BLaER1 (cell line): Measurements from ENCODE around the gene HLA-DRB1.

Source experiments
- H3K27ac ChIP-seq: shearing (Covaris generic); formaldehyde crosslinking; 2 replicates; pipeline ENCODE4 v1.8.1; 2022
- H3K27me3 ChIP-seq: shearing (Covaris generic); formaldehyde crosslinking; 2 replicates; pipeline ENCODE4 v1.8.1; 2022
- H3K36me3 ChIP-seq: shearing (Covaris generic); formaldehyde crosslinking; 2 replicates; pipeline ENCODE4 v1.8.1; 2022
- H3K4me1 ChIP-seq: shearing (Covaris generic); formaldehyde crosslinking; 2 replicates; pipeline ENCODE4 v1.8.1; 2022
- H3K4me2 ChIP-seq: shearing (Covaris generic); formaldehyde crosslinking; 2 replicates; pipeline ENCODE4 v1.8.1; 2022
- H3K4me3 ChIP-seq: shearing (Covaris generic); formaldehyde crosslinking; 2 replicates; pipeline ENCODE4 v1.8.1; 2022
- H3K9ac ChIP-seq: shearing (Covaris generic); formaldehyde crosslinking; 2 replicates; pipeline ENCODE4 v1.8.1; 2022
- H3K9me3 ChIP-seq: shearing (Covaris generic); formaldehyde crosslinking; 2 replicates; pipeline ENCODE4 v1.8.1; 2022
- H4K20me1 ChIP-seq: shearing (Covaris generic); formaldehyde crosslinking; 2 replicates; pipeline ENCODE4 v1.8.1; 2022
- Cebpa-rat ChIP-seq: shearing (Covaris generic); IDR thresholded peaks from 2 replicates; pipeline ENCODE4 v1.8.1; 2022

Gene HLA-DRB1

GRCh38 chr6:32609731-32610640 is 20.3 kb upstream of the HLA-DRB1 start:
- H3K9me3 ChIP-seq, result no peaks in the 10 kb centered on the region
- no peak overlapping the region for H3K4me3 ChIP-seq
- H3K36me3 ChIP-seq, result no peaks in the 10 kb centered on the region
- H3K27ac ChIP-seq, result peak overlapping the region; percentile 82
- H4K20me1 ChIP-seq, result no peaks in the 10 kb centered on the region
- H3K9ac ChIP-seq, result peak overlapping the region; percentile 41; the same call in 1 of the 2 replicates
- no peak for TF ChIP-seq Cebpa-rat
- H3K4me1 ChIP-seq, result 0 out of 2 replicates have a peak, but pooled peaks cover 3% of the 10 kb centered on the region
- peak overlapping the region; percentile 57 for H3K4me2 ChIP-seq
- H3K27me3 ChIP-seq, result no peaks in the 10 kb centered on the region

GRCh38 chr6:32609391-32609730 is 19.7 kb upstream of the HLA-DRB1 start:
- peaks cover 9% of the 10 kb centered on the region; the same call in 1 of the 2 replicates for H3K4me1 ChIP-seq
- H3K9me3 ChIP-seq, result no peaks in the 10 kb centered on the region
- no peak overlapping the region for H3K4me3 ChIP-seq
- peak overlapping the region; percentile 41; the same call in 1 of the 2 replicates for H3K9ac ChIP-seq
- H3K27ac ChIP-seq, result peak overlapping the region; percentile 80
- H4K20me1 ChIP-seq, result no peaks in the 10 kb centered on the region
- no peaks in the 10 kb centered on the region for H3K36me3 ChIP-seq
- TF ChIP-seq Cebpa-rat, result no peak
- H3K4me2 ChIP-seq, result peak overlapping the region; percentile 32; the same call in 1 of the 2 replicates
- no peaks in the 10 kb centered on the region for H3K27me3 ChIP-seq

DNA sequence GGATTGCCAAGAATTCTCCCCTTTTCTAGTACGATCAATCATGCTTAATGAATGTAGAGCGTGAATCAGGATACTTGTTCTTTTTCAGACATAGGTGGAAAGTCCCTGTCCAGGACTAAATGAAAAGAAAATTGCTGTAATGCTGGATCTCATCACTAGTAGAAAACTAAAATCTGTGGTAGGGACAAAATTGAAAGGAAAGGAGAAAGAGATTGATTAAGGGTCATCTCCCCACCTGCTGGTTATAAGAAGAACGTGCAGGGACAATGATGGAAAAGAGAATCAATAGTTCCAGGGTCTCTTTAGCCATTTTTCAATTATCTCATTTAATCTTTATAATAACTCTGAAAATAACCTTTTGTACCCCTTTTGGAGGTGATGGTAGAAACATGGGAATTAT is 18.7 kb upstream of the HLA-DRB1 start:
- Histone ChIP-seq H3K9ac (no peak overlapping the region), H3K27ac (no peak overlapping the region), H3K4me3 (no peak overlapping the region), H3K36me3 (no peaks in the 10 kb centered on the region), H4K20me1 (no peaks in the 10 kb centered on the region), H3K27me3 (no peaks in the 10 kb centered on the region), H3K9me3 (no peaks in the 10 kb centered on the region), H3K4me1 (peaks cover 11% of the 10 kb centered on the region; the same call in 1 of the 2 replicates), H3K4me2 (no peak overlapping the region)
- TF ChIP-seq Cebpa-rat, result no peak

GRCh38 chr6:32607988-32608298 is 18.3 kb upstream of the HLA-DRB1 start:
- Histone ChIP-seq H4K20me1 (no peaks in the 10 kb centered on the region), H3K4me2 (no peak overlapping the region)

GRCh38 chr6:32607263-32607987 is 17.8 kb upstream of the HLA-DRB1 start:
- H3K36me3 ChIP-seq, result no peaks in the 10 kb centered on the region
- no peak overlapping the region for H3K4me3 ChIP-seq
- H3K4me2 ChIP-seq, result no peak overlapping the region
- peaks cover 11% of the 10 kb centered on the region; the same call in 1 of the 2 replicates for H3K4me1 ChIP-seq
- no peaks in the 10 kb centered on the region for H3K9me3 ChIP-seq
- no peak for TF ChIP-seq Cebpa-rat
- H3K9ac ChIP-seq, result no peak overlapping the region
- no peaks in the 10 kb centered on the region for H4K20me1 ChIP-seq
- no peak overlapping the region for H3K27ac ChIP-seq
- H3K27me3 ChIP-seq, result no peaks in the 10 kb centered on the region

More at GRCh38 chr6:32607988-32608298, 18.3 kb upstream of the HLA-DRB1 start:
- Histone ChIP-seq H3K27me3 (no peaks in the 10 kb centered on the region), H3K9ac (no peak overlapping the region), H3K4me1 (peaks cover 11% of the 10 kb centered on the region; the same call in 1 of the 2 replicates), H3K4me3 (no peak overlapping the region), H3K36me3 (no peaks in the 10 kb centered on the region), H3K9me3 (no peaks in the 10 kb centered on the region), H3K27ac (no peak overlapping the region)
- TF ChIP-seq Cebpa-rat, result no peak

DNA sequence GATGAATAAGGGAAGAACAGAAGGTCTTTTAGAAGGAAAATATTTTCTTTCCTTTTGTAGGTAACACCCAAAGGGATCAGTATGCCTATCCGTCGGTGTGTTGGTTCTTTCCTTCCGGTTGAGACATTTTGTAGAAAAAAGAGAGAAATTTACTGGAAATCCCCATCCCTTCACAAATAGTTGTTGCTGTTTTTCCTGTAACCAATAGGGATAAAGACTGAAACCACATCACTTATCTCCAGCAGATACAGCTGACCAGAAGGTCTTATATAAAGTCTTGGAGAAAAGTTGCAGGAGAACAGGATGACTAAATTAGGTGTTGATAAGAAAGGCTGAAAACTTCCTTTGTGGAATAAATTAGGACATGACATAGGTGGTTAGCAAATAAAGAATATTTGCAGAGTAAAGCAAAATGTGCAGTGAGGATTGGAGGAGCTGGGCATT is 14.8 kb upstream of the HLA-DRB1 start:
- H3K4me3 ChIP-seq, result no peak overlapping the region
- H3K4me2 ChIP-seq, result peak overlapping the region; percentile 56
- no peaks in the 10 kb centered on the region for H3K9me3 ChIP-seq

GRCh38 chr6:32603888-32604287 is 14.2 kb upstream of the HLA-DRB1 start:
- H4K20me1 ChIP-seq, result no peaks in the 10 kb centered on the region
- no peaks in the 10 kb centered on the region for H3K9me3 ChIP-seq
- no peak overlapping the region for H3K9ac ChIP-seq
- no peak overlapping the region for H3K4me3 ChIP-seq
- H3K4me1 ChIP-seq, result peaks cover 7% of the 10 kb centered on the region; the same call in 1 of the 2 replicates
- no peak for TF ChIP-seq Cebpa-rat
- H3K36me3 ChIP-seq, result no peaks in the 10 kb centered on the region
- no peak overlapping the region for H3K27ac ChIP-seq
- H3K27me3 ChIP-seq, result no peaks in the 10 kb centered on the region
- no peak overlapping the region for H3K4me2 ChIP-seq

More for the DNA sequence above, 14.8 kb upstream of the HLA-DRB1 start:
- Histone ChIP-seq H3K36me3 (no peaks in the 10 kb centered on the region), H3K27me3 (no peaks in the 10 kb centered on the region), H3K27ac (peak overlapping the region; percentile 66), H3K4me1 (peaks cover 10% of the 10 kb centered on the region; the same call in 1 of the 2 replicates), H3K9ac (no peak overlapping the region), H4K20me1 (no peaks in the 10 kb centered on the region)
- no peak for TF ChIP-seq Cebpa-rat

- Histone ChIP-seq H3K36me3 (no peaks in the 10 kb centered on the region), H3K4me2 (0 out of 2 replicates have a peak overlapping the region, but pooled peaks have one; percentile 17), H3K4me3 (no peak overlapping the region), H4K20me1 (no peaks in the 10 kb centered on the region), H3K4me1 (peaks cover 7% of the 10 kb centered on the region; the same call in 1 of the 2 replicates), H3K9ac (no peak overlapping the region), H3K27ac (peak overlapping the region; percentile 63; the same call in 1 of the 2 replicates), H3K27me3 (no peaks in the 10 kb centered on the region), H3K9me3 (no peaks in the 10 kb centered on the region)
- no peak for TF ChIP-seq Cebpa-rat
These were observed 13.6 kb upstream of the HLA-DRB1 start for GRCh38 chr6:32603222-32603621.

GRCh38 chr6:32602383-32602782 is 12.7 kb upstream of the HLA-DRB1 start:
- no peak overlapping the region for H3K27ac ChIP-seq

More at GRCh38 chr6:32602383-32602782, 12.7 kb upstream of the HLA-DRB1 start:
- no peak overlapping the region for H3K4me2 ChIP-seq
- H3K4me1 ChIP-seq, result peaks cover 7% of the 10 kb centered on the region; the same call in 1 of the 2 replicates
- no peaks in the 10 kb centered on the region for H3K27me3 ChIP-seq
- TF ChIP-seq Cebpa-rat, result no peak
- no peak overlapping the region for H3K4me3 ChIP-seq
- no peak overlapping the region for H3K9ac ChIP-seq
- H3K36me3 ChIP-seq, result no peaks in the 10 kb centered on the region
- no peaks in the 10 kb centered on the region for H4K20me1 ChIP-seq
- no peaks in the 10 kb centered on the region for H3K9me3 ChIP-seq
